Keratinocyte (primary cell): ENCODE data around the gene PKNOX1. TPM values are rescaled to one million over a fixed set of nuclear protein-coding genes. Genes with fewer than 3 reads are reported as not detected.
"Not testable (repeated sequence)": the region's sequence is repeated elsewhere in the genome, so short reads cannot be mapped to it uniquely, and the experiment has no call there.

Experiments
- DNase-seq: peaks from one replicate; pipeline ENCODE4 v3.0.0-alpha.2; 2011; ENCODE audit warnings: low read depth, missing footprints, low spot score
- FAIRE-seq: peaks from 2 replicates; lab custom pipeline; 2011; peaks lifted over from hg19 to GRCh38; lab: Jason Lieb, UNC
- H2AFZ ChIP-seq: 2 replicates; pipeline ENCODE4 v1.6.0; 2012; ENCODE audit warnings: low read length, control low read depth, inconsistent platforms; ENCODE audit not compliant: control insufficient read depth
- H3K27ac ChIP-seq: 2 replicates; pipeline ENCODE4 v1.5.1; 2011; ENCODE audit warnings: low read length; ENCODE audit not compliant: control insufficient read depth, insufficient read depth
- H3K27me3 ChIP-seq: 3 replicates; pipeline ENCODE4 v1.6.0; 2011; ENCODE audit warnings: low read length; ENCODE audit not compliant: control insufficient read depth, insufficient read depth; ENCODE audit errors: extremely low read depth
- H3K36me3 ChIP-seq, 2 experiments: 2 replicates in 1 of 2; 3 replicates in 1 of 2; pipeline ENCODE4 v1.5.1; 2011; ENCODE audit warnings: low read length in 2 of 2, mild to moderate bottlenecking in 1 of 2; ENCODE audit not compliant: control insufficient read depth in 2 of 2, insufficient read depth in 2 of 2; ENCODE audit errors: extremely low read depth in 1 of 2
- H3K4me1 ChIP-seq: 3 replicates; pipeline ENCODE4 v1.5.1; 2011; ENCODE audit warnings: low read length; ENCODE audit not compliant: control insufficient read depth, insufficient read depth; ENCODE audit errors: extremely low read depth
- H3K4me2 ChIP-seq: 3 replicates; pipeline ENCODE4 v1.6.0; 2011; ENCODE audit warnings: low read depth, low read length; ENCODE audit not compliant: control insufficient read depth, insufficient read depth; ENCODE audit errors: extremely low read depth
- H3K4me3 ChIP-seq, 3 experiments: fragments of 200-600 bp in 1 of 3; sonication (generic) in 1 of 3; 2 replicates in 2 of 3; 3 replicates in 1 of 3; pipeline ENCODE4 v1.5.1; 2011 to 2016; ENCODE audit warnings: low read length in 3 of 3, mild to moderate bottlenecking in 3 of 3, control low read depth in 2 of 3, inconsistent platforms in 1 of 3, low read depth in 1 of 3, mixed read lengths in 1 of 3, mixed run types in 1 of 3, moderate library complexity in 1 of 3; ENCODE audit not compliant: control insufficient read depth in 2 of 3, insufficient read depth in 2 of 3; ENCODE audit errors: extremely low read depth in 1 of 3
- H3K79me2 ChIP-seq: 2 replicates; pipeline ENCODE4 v1.6.0; 2012; ENCODE audit warnings: low read length; ENCODE audit not compliant: control insufficient read depth, insufficient read depth
- H3K9ac ChIP-seq: 3 replicates; pipeline ENCODE4 v1.6.0; 2011; ENCODE audit warnings: low read length; ENCODE audit not compliant: control insufficient read depth, insufficient read depth; ENCODE audit errors: extremely low read depth
- H3K9me1 ChIP-seq: 3 replicates; pipeline ENCODE4 v1.6.0; 2011; ENCODE audit warnings: low read length; ENCODE audit not compliant: control insufficient read depth, insufficient read depth; ENCODE audit errors: extremely low read depth
- H3K9me3 ChIP-seq: 2 replicates; pipeline ENCODE4 v1.5.1; 2012; ENCODE audit warnings: low read depth, low read length; ENCODE audit not compliant: control insufficient read depth
- H4K20me1 ChIP-seq: 3 replicates; pipeline ENCODE4 v1.6.0; 2011; ENCODE audit warnings: low read length; ENCODE audit not compliant: control insufficient read depth, insufficient read depth; ENCODE audit errors: extremely low read depth
- dilution Hi-C: fragments of 300-500 bp; cut with MboI; formaldehyde crosslinking; loops from one replicate; pipeline ENCODE4 v1.7.0; 2020; ENCODE audit warnings: low sequenced_read_pairs; ENCODE audit not compliant: extremely low pct_ligation_motif_present
- polyA plus RNA-seq, 5 experiments: library from polyadenylated mRNA; depleted of rRNA in 3 of 5; stranded (reverse) in 3 of 5; stranded (forward) in 1 of 5; unstranded in 1 of 5; fragments of >200 nt; gene quantifications; 1 replicate in 1 of 5; 2 replicates in 3 of 5; 3 replicates in 1 of 5; pipeline versions ENCODE4 v1.2.1 to v1.2.3, GENCODE V29; 2011 to 2012; ENCODE audit warnings: missing spikeins in 2 of 5, low read depth in 1 of 5, low replicate concordance in 1 of 5

The PKNOX1 gene
- polyA plus RNA-seq, 1 donor (not counting 4 experiments of a cell fraction or from before 2014, with no cell fraction given) = 33.3 TPM

GRCh38 chr21:43038659-43039044 is 64.3 kb downstream of the PKNOX1 start:
- H3K9me3 ChIP-seq, H3K79me2 ChIP-seq, DNase-seq, H4K20me1 ChIP-seq, H3K9ac ChIP-seq, dilution Hi-C loops, H3K36me3 ChIP-seq, H3K27ac ChIP-seq, H3K4me1 ChIP-seq, FAIRE-seq, H3K4me3 ChIP-seq, H3K9me1 ChIP-seq, H3K4me2 ChIP-seq, H3K27me3 ChIP-seq, H2AFZ ChIP-seq: not testable (repeated sequence)

- H3K4me2 ChIP-seq, H2AFZ ChIP-seq, H4K20me1 ChIP-seq, FAIRE-seq, DNase-seq, H3K27me3 ChIP-seq, H3K27ac ChIP-seq, H3K79me2 ChIP-seq, H3K4me3 ChIP-seq, H3K4me1 ChIP-seq, H3K9me1 ChIP-seq, H3K9ac ChIP-seq, H3K36me3 ChIP-seq, dilution Hi-C loops, H3K9me3 ChIP-seq: not testable (repeated sequence)
These were observed 67.8 kb downstream of the PKNOX1 start for GRCh38 chr21:43042169-43042568.

- H3K4me1 ChIP-seq, H3K4me2 ChIP-seq, FAIRE-seq, DNase-seq, H3K9ac ChIP-seq, dilution Hi-C loops, H3K36me3 ChIP-seq, H2AFZ ChIP-seq, H3K4me3 ChIP-seq, H3K27ac ChIP-seq, H3K9me1 ChIP-seq, H3K9me3 ChIP-seq, H3K79me2 ChIP-seq, H4K20me1 ChIP-seq, H3K27me3 ChIP-seq: not testable (repeated sequence)
These were observed 68.9 kb downstream of the PKNOX1 start for GRCh38 chr21:43043291-43043690.

- FAIRE-seq, H3K4me3 ChIP-seq, H3K4me1 ChIP-seq, H3K27ac ChIP-seq, dilution Hi-C loops, H2AFZ ChIP-seq, H3K4me2 ChIP-seq, H3K79me2 ChIP-seq, H3K36me3 ChIP-seq, H3K9ac ChIP-seq, H3K9me1 ChIP-seq, H3K27me3 ChIP-seq, H4K20me1 ChIP-seq, H3K9me3 ChIP-seq, DNase-seq: not testable (repeated sequence)
These were observed 70.2 kb downstream of the PKNOX1 start for GRCh38 chr21:43044547-43044946.

GRCh38 chr21:43045165-43045875 is 71.0 kb downstream of the PKNOX1 start:
- DNase-seq, H3K9me3 ChIP-seq, H3K9ac ChIP-seq, H3K27me3 ChIP-seq, dilution Hi-C loops, H4K20me1 ChIP-seq, H3K27ac ChIP-seq, H3K36me3 ChIP-seq, H3K9me1 ChIP-seq, H3K79me2 ChIP-seq, H3K4me2 ChIP-seq, H3K4me3 ChIP-seq, H2AFZ ChIP-seq, H3K4me1 ChIP-seq: not testable (repeated sequence)
- peak; percentile 29 for FAIRE-seq
